OCI-LY1 (cell line): ENCODE data around the gene SNRPD3.

Experiments used
- CTCF ChIP-seq: fragments of 200-600 bp; sonication (generic), shearing (Covaris generic); IDR thresholded peaks from 2 replicates; pipeline ENCODE4 v1.5.1; 2017; ENCODE audit warnings: mild to moderate bottlenecking, antibody characterized with exemption, low read length, moderate library complexity, mixed read lengths
- EZH2 ChIP-seq: fragments of 200-600 bp; sonication (generic), shearing (Covaris generic); IDR thresholded peaks from 2 replicates; pipeline ENCODE4 v1.8.0; 2017; ENCODE audit warnings: borderline replicate concordance, mixed run types, mild to moderate bottlenecking, antibody characterized with exemption, low read length, moderate library complexity, mixed read lengths

- TF ChIP-seq EZH2 = no peak
- TF ChIP-seq CTCF = no peak
Measured at GRCh38 chr22:24585927-24586546, 30.2 kb downstream of the SNRPD3 start.
